Measurements from ENCODE around the gene CDH23.

Gene CDH23

DNA sequence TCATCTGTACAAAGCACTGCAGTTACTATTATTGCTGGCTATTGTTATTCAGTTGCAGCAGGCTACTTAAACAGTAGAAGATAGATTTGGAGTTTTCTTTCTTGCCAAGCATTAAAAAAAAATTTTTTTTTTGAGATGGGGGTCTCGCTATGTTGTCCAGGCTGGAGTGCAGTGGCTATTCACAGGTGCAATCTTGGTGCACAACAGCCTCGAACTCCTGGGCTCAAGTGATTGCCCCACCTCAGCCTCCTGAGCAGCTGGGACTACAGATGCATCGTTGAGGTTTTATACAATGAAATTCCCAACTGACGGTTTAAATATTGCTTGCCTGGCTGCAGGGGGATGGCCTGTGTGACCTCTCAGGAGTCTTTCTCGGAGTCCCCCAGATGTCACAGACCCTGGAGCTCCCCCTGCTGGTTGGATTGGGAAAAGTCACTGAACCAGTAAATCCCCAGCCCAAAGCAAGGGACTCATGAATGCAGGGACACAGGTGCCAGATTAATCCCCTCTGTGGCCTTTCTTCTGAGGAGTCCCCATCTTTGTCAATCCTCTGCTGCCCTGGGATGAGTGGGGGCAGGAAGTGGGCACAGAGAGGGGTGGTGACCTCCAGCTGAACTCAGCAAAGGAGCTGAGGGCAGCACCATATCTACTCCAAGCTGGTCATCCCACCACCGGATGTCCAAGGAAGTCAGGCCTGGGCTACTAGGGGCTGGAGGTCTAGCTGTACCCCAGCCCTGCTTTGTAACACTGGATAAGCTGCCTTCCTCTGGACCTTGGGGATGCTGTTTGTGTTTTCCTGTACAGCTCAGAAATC is 173.3 kb downstream of the CDH23 start:
- peak; percentile 80 for DNase-seq

DNA sequence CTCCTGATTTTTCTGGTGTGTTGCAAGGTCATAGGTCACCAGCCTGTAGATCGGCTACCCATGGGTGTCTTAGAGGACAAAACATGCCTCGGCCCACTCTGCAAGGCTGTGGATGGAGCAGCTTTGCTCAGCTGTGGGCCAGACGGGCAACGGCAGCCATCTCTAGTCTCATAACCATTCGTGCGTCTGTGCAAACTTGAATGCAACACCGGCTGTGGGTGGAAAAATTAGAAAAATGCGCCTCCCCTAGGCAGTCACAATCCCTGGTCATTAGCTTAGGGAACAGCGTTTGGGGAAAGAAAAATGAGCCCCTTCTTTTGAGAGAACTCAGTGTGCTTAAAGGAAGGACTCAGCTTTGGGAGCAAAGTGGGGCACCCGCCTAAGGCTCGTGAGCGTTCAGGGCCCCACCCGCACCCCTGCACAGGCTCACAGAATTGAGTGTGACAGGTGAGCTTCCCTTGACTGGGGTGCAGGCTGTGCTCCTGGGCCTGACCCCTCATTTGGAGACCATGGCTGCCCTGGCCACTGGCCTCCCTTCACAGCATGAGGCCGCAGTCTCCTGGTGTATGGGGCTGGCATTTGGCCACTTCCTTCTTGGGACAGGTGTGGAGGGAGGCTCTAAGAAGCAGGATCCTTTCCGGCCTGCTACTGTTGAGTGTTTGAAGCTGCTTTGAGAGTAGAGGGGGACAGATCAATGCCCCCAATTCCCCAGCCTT is 174.9 kb downstream of the CDH23 start:
- DNase-seq = no peak

DNA sequence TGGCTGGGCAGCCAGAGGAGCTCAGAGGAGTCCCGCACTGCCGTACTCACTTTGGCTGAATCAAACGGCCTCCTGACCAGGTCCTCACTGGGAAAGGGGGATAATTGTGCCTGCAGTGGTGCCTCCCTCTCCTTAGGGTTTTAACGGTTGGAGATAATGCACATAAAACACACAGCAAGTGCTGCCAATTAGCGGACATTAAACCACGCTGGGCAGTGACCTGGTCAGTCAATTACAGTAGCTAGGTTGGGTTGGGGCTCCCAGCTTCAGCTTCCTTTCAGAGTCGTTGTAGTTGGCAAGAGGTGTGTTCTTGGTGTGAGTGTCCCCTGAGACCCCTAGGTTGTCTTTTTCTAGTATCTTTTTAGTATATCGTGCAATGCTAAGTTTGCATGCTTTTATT is 176.2 kb downstream of the CDH23 start:
- DNase-seq = no peak

DNA sequence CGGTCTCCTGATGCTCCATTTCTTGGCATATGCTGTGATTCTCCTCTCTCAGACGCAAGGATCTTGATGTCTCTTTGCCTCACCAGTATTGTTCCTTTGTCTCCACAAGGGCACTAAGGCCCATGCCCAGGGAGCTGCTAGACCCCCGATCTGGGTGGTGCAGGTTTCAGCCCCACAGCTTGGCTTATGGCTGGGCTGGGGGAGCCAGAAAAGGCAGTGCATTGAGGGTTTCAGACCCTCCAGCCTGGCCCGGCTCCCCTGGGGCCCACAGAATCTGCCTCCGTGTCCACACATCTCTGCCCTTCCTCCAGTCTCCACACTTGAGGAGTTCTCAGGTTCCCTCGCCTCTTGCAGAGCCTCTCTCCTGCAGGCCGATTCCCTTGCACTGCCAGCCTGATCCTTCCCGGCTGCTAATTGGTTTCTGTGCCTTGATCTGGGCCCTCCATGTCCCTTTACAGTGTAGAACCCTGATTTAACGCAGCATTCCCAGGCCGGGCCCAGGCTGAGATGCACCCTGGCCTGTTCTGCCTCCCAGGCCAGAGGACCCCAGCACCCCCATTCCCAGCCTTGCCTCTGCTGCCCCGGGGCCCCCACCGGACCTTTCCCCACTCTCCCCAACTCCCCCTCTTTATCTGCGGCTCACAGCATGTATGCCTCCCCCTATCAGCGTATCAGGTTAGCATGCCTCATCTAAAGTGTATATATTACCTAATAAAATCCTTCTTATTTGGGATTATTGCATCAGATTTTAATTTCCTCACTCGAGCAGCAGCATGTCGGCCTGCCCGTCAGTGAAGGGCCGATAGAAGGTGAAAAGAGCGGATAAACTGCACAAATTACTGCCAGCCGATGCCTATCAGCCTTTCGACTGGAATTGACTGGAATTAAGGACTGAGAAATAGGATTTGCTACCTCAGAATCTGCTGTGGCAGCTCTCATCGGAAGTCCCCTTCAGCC is 177.1 kb downstream of the CDH23 start:
- no peak for DNase-seq

DNA sequence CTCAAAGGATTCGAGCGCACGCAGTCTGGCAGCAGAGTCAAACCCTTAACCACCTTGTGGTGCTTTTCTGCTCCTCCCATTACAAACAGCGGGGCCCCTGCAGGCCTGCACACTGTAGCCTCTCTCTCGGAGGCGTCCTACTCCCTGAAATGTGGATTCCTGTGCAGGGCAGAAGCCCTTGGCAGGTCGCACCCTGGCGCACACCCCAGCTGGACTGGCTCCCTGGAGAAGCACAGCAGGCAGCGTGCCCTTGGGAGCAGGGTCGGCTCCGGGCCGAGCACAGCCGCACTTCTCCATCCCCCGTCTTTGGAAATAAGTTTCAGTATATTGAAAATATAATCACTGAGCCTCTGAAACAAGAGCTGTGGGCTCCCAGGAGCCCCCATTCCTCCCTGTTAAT is 178.7 kb downstream of the CDH23 start:
- no peak for DNase-seq

DNA sequence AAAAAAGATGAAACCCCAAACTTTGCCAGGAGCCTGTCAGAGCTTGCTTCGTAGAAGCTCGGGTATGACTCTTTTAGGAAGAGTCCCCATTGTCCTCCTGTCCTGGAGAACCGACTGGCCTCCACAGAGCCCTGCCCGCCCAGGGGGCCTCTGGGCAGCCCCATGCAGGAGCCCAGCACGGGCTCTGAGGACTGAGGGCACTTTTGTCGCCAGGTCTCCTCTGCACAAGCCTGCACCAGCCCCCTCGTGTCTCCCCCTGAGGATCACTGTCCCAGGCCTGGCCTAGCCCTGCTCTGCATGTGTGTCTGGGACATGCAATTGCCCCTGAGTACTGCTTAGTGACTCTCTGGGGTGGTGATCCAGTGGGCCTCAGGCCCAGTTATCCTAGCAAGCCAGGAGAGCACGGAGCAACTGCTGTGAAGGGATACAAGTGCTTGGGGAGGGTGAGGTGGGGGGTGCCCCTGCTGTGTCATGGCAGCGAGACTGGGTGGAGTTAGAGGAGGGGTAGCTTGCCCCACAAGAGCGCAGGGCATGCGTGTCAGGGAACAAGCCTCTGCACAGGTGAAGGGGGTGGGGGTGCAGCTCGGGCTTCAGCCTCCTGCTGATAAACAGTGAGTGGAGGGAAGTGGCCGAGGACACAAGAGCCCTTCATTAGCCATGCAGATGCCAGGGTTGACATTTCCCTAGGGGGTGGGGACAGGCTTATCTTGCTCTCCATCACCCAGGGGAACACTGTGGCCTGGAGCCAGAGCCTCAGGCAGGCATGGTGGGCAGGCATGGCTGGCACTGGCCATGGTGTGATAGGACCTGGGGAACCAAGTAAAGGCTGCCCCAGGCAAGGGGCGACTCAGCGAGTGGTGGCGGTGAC is 179.4 kb downstream of the CDH23 start:
- no peak for DNase-seq

DNA sequence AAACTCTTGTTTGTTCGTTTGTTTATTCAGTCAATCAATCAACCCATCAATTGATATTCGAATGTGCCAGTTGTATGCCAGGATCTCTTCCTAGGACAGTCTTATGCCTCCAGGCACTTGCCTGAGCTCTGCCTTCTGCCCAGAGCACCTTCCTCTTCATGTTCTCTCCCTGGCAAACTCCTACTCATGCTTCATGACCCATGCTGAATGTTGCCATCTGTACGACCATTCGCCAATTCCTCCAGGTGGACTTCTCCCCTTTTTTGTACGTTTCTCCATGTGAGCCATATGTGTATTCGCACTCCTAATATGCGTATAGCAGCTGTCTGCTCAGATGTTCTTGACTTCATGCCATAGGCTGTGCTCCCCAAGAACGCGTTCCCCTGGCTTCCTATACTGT is 180.1 kb downstream of the CDH23 start:
- no peak for DNase-seq

DNA sequence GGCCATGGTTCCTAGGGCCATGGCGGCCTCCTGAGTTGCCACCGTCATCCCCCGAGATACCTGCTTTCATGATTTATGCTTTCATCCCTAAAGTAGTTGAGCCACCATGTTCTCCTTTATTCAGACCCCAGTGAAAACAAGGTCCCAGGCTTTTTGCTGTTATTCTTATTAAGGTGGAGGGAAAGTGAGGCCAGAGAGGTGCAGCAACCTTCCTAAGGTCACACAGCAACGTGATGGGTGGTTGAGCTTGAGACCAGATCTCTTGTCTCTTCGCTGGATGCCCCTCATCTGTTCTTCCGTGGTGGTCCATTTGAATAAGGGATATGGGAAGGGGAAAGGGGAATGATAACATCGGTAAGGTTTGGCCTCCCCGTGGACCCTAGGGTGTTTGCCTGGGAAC is 180.6 kb downstream of the CDH23 start:
- no peak for DNase-seq

DNA sequence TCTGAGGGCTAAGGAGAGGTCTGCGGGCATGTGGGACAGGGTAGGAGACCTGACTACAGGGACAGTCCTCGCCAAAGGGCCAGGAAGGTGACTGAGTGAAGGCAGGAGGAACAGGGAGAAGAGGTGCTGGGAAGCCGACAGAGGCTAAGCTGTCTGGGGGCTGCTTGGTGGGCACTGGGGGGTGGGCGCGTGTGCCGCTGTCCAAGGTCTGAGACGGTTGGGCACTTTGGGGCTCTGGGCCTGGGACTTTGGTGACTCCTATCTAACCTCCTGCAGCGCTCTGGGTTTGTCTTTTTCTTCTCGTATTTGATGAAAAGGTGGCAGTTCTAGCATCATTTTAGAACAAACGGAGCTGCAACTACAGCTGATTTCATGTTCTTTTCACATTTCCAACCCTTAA is 181.3 kb downstream of the CDH23 start:
- DNase-seq = no peak

DNA sequence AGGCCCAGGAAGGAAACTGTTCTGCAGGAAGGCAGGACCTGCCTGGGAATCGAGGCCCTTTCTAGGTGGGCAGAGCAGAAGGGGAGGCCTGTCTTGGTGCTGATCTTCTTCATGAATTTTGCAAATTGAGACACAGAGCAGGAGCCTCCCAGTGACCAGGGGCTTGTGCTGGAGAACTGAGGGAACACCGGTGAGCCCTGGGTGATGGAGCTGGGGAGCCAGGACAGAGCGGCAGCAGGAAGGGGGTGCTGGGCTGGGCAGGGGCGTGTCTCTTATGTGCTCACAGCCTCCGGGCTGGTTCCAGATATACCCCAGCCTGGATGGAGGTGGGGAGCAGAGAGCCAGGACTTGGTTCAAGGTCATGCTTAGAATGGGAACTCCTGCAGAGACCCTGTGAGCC is 182.9 kb downstream of the CDH23 start:
- DNase-seq = no peak

DNA sequence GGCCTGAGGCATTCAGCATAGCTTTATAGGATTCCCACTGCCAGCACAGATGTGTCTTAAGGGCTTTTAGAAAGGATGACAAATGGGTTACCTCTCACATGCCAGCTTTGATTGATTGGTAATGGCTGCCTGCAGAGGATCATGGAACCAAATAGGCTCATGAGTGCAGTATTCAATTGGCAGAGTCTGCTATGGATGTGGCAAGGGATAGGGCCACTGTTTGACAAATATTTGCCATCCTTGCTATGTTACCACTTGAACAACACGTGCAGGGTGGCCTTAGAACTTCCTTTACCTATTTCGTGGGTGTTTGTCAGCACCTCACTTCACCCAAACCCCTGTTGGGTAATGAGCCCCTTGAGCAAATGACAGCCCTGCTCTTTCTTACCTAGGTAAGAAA is 183.7 kb downstream of the CDH23 start:
- DNase-seq = no peak

DNA sequence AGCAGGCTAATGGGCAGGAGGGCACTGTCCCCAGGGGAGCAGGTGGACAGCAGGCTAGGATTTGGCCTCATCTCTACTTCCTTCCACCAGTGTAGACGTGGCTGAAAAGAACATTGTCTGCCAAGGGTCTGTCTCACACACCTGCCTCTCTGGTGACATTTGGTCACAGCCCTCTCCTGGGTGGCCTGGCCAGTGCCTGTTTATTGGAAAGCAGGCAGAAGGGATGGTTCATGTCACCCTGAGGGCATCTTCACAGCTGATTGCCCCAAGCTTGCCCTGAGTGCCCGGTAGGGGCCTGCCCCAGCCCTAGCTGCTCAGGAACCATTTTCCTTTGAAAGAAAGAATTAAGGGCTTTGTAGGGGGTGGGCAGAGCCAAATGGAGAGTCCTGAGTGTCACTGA is 184.2 kb downstream of the CDH23 start:
- DNase-seq = no peak

DNA sequence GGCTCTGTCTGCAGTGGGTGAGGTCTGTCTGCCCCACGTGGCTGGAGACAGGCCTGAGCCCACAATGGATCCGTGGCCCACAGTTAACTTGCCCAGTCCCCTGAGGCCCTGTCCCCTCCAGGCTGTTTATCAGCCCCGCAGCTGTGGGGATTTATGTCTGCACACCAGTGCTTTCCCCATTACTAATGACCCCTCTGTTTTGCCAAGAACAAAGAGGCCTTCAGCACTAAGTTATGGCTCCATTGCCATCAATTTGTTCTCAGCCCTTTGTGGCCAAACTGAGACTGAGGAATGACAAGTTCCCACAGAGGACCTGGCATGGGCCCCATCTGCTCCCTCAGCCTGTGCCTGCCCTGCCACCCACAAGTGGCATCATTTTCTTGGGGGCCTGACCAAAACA is 184.7 kb downstream of the CDH23 start:
- DNase-seq = no peak

DNA sequence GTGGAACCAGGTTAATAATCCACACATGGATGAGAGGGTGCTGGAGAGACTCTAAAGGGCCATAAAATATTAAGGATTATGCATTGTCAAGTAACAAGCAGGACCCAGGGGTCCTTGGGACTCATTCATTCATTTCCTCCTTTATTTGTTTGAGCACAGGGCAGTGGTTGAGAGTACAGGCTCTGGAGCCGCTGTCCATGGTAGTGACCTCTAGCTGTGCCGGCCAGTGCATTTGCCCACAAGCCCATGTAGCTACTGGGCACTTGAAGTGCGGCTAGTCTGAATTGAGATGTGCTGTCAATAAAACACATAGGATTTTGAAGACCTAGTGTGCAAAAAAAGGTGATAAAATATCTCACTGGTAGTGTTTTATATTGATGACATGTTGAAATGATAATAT is 185.3 kb downstream of the CDH23 start:
- DNase-seq = no peak

DNA sequence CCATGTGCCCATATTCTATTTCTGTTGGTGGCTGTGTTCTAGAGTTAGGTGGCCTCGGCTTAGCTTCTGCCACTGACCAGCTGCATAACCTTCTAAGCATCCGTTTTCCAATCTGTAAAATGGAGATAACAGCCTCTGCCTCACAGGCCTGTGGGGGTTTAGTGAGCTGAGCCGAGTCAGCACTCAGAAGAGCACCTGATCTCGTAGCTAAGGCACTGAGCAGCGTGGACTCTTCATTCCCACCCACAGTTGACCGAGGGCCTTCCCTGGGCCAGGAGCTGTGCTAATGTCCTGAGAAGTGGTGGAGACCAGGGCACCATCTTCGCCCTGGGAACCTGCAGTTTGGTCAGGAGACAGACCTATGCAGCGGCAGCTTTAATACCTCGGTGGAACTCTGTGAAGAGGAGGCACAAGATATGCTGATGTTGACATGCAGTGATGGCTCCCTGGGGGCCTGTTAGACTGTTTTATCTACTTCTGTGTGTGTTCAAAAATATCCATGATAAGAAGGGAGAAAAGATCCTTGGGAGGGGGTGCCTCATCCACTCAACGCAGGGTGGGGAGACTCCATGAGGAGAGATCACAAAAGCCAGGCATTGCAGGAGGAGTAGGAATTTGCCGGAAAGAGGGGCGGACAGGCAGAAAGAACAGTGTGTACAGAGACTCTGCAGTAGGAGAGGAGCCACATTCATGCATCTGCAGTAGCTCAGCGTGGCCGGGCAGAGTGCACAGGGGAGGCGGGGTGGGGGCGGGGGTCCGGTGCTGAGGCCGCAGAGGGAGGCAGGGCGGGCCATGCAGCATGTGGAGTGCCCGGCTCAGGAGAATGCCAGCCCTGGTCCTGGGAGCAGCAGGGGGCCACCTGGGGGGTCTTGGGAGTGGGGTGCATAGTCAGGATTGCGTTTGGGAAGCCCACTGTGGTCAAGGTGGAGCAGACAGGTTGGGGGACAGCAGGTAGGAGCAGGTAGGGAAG is 186.1 kb downstream of the CDH23 start:
- DNase-seq = no peak

DNA sequence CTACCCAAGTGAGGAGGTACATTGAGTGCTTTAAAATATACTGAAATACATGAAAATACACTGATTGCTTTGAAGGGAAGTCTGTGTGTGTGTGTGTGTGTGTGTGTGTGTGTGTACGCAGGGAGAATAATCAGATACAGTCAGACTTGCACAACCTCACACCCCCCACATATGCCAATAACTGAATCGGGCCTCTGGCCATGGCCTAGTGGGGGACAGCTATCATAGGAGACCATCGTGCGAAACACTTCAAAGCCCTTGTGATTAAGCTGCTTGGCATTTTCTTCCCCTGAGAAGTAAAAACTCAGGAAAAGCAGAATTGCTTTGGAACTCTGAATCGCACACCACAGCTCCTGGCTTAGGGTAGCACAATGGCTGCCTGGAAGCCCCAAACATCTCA is 187.7 kb downstream of the CDH23 start:
- DNase-seq = no peak

DNA sequence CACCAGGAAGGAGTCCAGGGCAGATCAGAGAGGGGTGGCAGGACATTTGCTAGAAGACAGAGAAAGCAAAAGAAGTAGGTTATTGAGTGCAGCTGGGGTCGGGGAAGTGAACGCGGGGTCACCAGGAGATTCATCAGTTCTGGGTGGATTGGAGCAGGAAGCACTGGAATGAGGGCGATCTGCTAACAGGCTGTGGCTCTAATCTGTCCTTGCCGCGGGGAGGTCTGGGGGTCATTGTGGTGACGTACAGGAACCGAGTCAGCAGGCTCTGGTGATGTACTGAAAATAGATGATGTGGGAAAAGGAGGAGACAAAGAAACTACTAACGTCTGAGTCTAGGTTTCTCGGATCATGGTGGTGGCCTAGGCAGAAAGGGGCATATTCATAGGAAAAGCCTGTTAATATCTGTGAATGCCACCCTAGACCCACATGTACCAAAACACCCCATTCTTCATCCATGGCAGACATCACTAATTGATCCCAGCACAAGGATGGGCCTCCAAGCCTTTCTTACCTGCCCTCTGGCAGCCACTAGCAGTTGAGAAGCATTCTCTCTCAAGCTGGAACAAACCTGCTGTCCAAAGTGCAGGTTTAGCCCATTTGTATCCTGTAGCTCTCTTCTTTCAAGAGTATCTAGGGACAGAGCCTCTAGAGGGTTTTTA is 188.3 kb downstream of the CDH23 start:
- DNase-seq = no peak

DNA sequence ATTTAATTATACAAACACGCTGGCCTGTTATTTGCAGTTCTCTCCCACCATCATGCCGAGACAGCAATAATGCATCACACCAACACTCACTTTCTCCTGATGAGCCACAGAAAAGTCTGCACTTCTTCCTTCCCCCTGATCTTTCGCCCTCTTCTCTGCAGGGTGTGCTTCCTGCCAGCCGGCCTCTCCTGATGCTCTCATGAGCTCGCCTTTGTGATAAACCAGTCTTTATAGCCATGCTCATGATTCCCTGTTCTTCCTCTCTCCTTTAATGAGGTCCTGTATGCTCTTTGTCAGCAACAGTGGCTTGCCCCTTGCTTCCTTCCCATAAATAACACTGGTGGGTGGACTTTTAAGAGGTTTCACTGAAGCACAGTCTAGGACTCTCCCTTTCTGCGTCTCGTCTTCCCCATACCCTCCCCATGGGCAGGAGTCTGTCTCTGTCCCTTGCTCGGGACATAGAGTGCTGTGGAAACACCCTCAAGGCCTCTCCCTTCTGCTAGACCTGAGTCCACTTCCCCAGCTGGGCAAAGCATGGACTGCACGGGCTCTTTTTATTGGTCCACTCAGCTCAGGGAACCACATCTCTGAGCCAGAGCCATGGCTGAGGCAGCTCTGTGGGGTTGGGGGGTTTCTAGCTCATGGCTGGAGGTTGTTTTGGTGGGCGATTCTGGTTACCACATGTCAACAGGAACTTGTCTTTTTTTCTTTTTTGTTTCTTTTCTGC is 189.0 kb downstream of the CDH23 start:
- DNase-seq = no peak

DNA sequence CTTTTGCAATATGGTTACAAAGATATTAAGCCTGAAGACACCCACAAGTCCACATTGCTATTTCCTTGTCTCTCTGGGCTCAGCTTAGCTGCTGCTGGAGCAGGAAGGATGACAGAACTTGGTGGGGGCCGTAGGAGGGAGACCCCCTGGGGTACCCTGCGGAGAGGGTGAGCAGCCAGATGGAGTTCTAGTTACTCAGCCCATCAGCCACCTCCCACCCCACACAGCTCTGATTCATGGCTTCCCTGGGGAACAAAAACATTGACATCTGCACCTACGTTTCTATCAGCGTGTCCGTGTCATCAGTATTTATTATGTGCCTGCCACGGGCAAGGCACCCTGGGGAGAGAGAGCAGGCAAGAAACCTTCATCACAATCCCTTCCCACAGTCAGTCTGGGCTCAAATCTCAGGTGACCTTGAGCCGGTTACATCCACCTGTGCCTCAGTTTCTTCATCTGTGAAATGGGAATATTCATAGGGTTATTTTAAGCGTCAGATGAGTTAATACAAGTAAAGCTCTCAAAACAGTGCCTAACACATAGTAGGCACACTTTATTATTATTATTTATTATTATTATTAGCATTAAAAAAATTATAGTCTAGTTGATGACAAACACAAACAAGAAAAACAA is 191.3 kb downstream of the CDH23 start:
- DNase-seq = no peak

Data from activated T-cell treated with anti-CD3 and anti-CD28 coated beads for 4 hours (primary cell).